CD4-positive, alpha-beta T cell treated with Interferon alpha-2 for 1 hour (primary cell): ENCODE results near the gene TAB2.

Experiments used
- DNase-seq, 2 donors: peaks; one replicate each; pipeline ENCODE4 v3.0.0-alpha.2; 2020 to 2022

The TAB2 gene

GRCh38 chr6:149317644-149318571, at the start of gene TAB2:
TAB2 (plus strand) TSS chr6:149317712; CDS start chr6:149369998, 52,286 bp downstream.
- peak; percentile 48 to 76 for DNase-seq

- DNase-seq = no peak
Measured at GRCh38 chr6:149268146-149268545, 49.4 kb upstream of the TAB2 start.

- DNase-seq = no peak
Measured at GRCh38 chr6:149268768-149269167, 48.7 kb upstream of the TAB2 start.

GRCh38 chr6:149270616-149271015, 46.9 kb upstream of the TAB2 start:
- DNase-seq = no peak

- DNase-seq = peak; percentile 52 to 61
Measured at GRCh38 chr6:149271348-149272340, 45.9 kb upstream of the TAB2 start.

GRCh38 chr6:149273318-149273717, 44.2 kb upstream of the TAB2 start:
- DNase-seq = no peak

- DNase-seq = no peak
Measured at GRCh38 chr6:149275621-149276020, 41.9 kb upstream of the TAB2 start.

GRCh38 chr6:149277621-149278020, 39.9 kb upstream of the TAB2 start:
- no peak for DNase-seq

- DNase-seq = no peak
Measured at GRCh38 chr6:149278997-149279396, 38.5 kb upstream of the TAB2 start.

GRCh38 chr6:149284904-149285303, 32.6 kb upstream of the TAB2 start:
- no peak for DNase-seq

- DNase-seq = no peak
Measured at GRCh38 chr6:149285626-149286025, 31.9 kb upstream of the TAB2 start.

GRCh38 chr6:149286905-149287304, 30.6 kb upstream of the TAB2 start:
- DNase-seq = no peak

- no peak for DNase-seq
Measured at GRCh38 chr6:149289192-149289781, 28.2 kb upstream of the TAB2 start.

GRCh38 chr6:149289966-149290365, 27.5 kb upstream of the TAB2 start:
- DNase-seq = no peak

- no peak for DNase-seq
Measured at GRCh38 chr6:149293244-149293643, 24.3 kb upstream of the TAB2 start.

- DNase-seq = no peak
Measured at GRCh38 chr6:149300563-149300962, 16.9 kb upstream of the TAB2 start.

- DNase-seq = no peak
Measured at GRCh38 chr6:149302723-149303122, 14.8 kb upstream of the TAB2 start.

- DNase-seq = no peak
Measured at GRCh38 chr6:149303468-149303867, 14.0 kb upstream of the TAB2 start.

GRCh38 chr6:149305372-149305771, 12.1 kb upstream of the TAB2 start:
- DNase-seq = no peak

- no peak for DNase-seq
Measured at GRCh38 chr6:149306967-149307366, 10.5 kb upstream of the TAB2 start.

- DNase-seq = no peak
Measured at GRCh38 chr6:149311293-149311692, 6.2 kb upstream of the TAB2 start.

- no peak for DNase-seq
Measured at GRCh38 chr6:149311766-149312165, 5.7 kb upstream of the TAB2 start.

- no peak for DNase-seq
Measured at GRCh38 chr6:149313070-149313469, 4.4 kb upstream of the TAB2 start.
